ENCODE data around the gene POLR3A.

- TF ChIP-seq CTCF (conservative IDR thresholded peaks at IDR 0.05; ENCODE audit: low read length) = no peak
- no peak for TF ChIP-seq EZH2phosphoT487 (IDR thresholded peaks at IDR 0.05; ENCODE audit: borderline replicate concordance, low read depth, low read length)
These were observed 17.5 kb upstream of the POLR3A start for GRCh38 chr10:78046711-78047269.

Measured in OCI-LY7 (cell line).